ENCODE measurements around the gene DHX30. TPM values are rescaled to one million over a fixed set of nuclear protein-coding genes. Genes with fewer than 3 reads are reported as not detected.

The DHX30 gene
- total RNA-seq, 1 experiment from 2014 or later = 75.4 TPM

DNA sequence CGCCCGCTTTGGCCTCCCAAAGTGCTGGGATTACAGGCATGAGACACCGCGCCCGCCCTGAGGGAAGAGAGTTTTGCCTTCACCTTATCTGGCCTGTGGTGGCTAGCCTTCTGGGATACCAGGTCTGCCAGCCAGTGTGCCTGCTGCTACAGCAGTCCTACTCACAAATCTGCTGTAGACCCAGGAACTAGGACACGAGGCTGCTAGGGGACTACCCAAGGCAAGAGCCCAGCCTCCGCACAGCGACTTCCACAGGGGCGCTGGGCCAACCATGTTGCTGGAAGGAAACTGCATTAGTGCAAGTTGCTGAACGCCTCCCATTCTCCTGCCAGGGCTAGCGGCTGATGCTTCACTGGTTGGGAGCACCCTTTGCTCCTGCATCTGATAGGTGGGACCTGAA lies 53.7 kb downstream of the DHX30 start:
- H3K27me3 Mint-ChIP-seq (ENCODE audit: unreplicated experiment) = no peaks in the 10 kb centered on the region
- H3K4me3 Mint-ChIP-seq (ENCODE audit: low read depth, unreplicated experiment) = no peak overlapping the region
- DNase-seq = no peak
- CTCF ChIA-PET = no interaction called here
- no TSS peak for BruUV-seq (replicated peaks)
- no peak overlapping the region for H3K27ac Mint-ChIP-seq (ENCODE audit: unreplicated experiment)
- H3K36me3 Mint-ChIP-seq (ENCODE audit: insufficient read depth, unreplicated experiment) = peaks cover 49% of the 10 kb centered on the region
- no peaks in the 10 kb centered on the region for H3K9me3 Mint-ChIP-seq (ENCODE audit: low read depth, unreplicated experiment)
- TF ChIP-seq CTCF (IDR thresholded peaks at IDR 0.05; ENCODE audit: unreplicated experiment) = no peak
- intact Hi-C loops (cut with micrococcal nuclease; ENCODE audit: unreplicated experiment) = no loop called here
- H3K4me1 Mint-ChIP-seq (ENCODE audit: low read depth, unreplicated experiment) = no peaks in the 10 kb centered on the region

DNA sequence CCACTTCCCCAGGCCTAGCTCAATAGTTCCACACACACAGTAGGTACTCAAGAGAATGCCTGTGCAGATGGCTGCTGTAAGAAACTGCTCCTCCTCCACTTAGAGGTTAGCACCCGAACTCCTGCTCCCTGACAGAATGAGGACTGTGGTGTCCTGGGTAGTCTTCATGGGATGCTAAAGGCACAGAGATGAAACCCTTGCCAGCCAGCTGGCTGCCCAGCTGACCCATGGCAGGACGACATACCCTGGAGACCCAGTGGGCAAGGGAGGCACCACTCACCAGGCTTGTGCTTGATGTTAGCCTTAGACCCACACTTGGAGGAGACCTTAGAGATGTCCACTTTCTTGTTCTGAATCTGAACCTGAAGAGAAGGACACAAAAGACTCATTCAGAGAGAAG lies 54.2 kb downstream of the DHX30 start:
- H3K4me1 Mint-ChIP-seq (ENCODE audit: low read depth, unreplicated experiment) = no peaks in the 10 kb centered on the region
- peaks cover 47% of the 10 kb centered on the region for H3K36me3 Mint-ChIP-seq (ENCODE audit: insufficient read depth, unreplicated experiment)
- CTCF ChIA-PET = no interaction called here

GRCh38 chr3:47859956-47860605 lies 57.1 kb downstream of the DHX30 start:
- TF ChIP-seq CTCF (IDR thresholded peaks at IDR 0.05; ENCODE audit: unreplicated experiment) = no peak
- CTCF ChIA-PET = interaction anchor here (1.2 kb wide), 1 partner anchor 22 kb away, joined by 3 read pairs; no protein-coding TSS in a partner anchor
- H3K4me1 Mint-ChIP-seq (ENCODE audit: low read depth, unreplicated experiment) = no peaks in the 10 kb centered on the region
- intact Hi-C loops (cut with micrococcal nuclease; ENCODE audit: unreplicated experiment) = no loop called here
- DNase-seq = no peak
- no TSS peak for BruUV-seq (replicated peaks)
- no peaks in the 10 kb centered on the region for H3K9me3 Mint-ChIP-seq (ENCODE audit: low read depth, unreplicated experiment)
- H3K36me3 Mint-ChIP-seq (ENCODE audit: insufficient read depth, unreplicated experiment) = peaks cover 30% of the 10 kb centered on the region
- H3K4me3 Mint-ChIP-seq (ENCODE audit: low read depth, unreplicated experiment) = no peak overlapping the region
- no peaks in the 10 kb centered on the region for H3K27me3 Mint-ChIP-seq (ENCODE audit: unreplicated experiment)
- H3K27ac Mint-ChIP-seq (ENCODE audit: unreplicated experiment) = no peak overlapping the region

More for the DNA sequence above, 54.2 kb downstream of the DHX30 start:
- Mint-ChIP-seq H3K4me3 (ENCODE audit: low read depth, unreplicated experiment) (no peak overlapping the region), H3K9me3 (ENCODE audit: low read depth, unreplicated experiment) (no peaks in the 10 kb centered on the region), H3K27me3 (ENCODE audit: unreplicated experiment) (no peaks in the 10 kb centered on the region), H3K27ac (ENCODE audit: unreplicated experiment) (no peak overlapping the region)
- TF ChIP-seq CTCF (IDR thresholded peaks at IDR 0.05; ENCODE audit: unreplicated experiment) = no peak
- intact Hi-C loops (cut with micrococcal nuclease; ENCODE audit: unreplicated experiment) = no loop called here
- no TSS peak for BruUV-seq (replicated peaks)
- no peak for DNase-seq

DNA sequence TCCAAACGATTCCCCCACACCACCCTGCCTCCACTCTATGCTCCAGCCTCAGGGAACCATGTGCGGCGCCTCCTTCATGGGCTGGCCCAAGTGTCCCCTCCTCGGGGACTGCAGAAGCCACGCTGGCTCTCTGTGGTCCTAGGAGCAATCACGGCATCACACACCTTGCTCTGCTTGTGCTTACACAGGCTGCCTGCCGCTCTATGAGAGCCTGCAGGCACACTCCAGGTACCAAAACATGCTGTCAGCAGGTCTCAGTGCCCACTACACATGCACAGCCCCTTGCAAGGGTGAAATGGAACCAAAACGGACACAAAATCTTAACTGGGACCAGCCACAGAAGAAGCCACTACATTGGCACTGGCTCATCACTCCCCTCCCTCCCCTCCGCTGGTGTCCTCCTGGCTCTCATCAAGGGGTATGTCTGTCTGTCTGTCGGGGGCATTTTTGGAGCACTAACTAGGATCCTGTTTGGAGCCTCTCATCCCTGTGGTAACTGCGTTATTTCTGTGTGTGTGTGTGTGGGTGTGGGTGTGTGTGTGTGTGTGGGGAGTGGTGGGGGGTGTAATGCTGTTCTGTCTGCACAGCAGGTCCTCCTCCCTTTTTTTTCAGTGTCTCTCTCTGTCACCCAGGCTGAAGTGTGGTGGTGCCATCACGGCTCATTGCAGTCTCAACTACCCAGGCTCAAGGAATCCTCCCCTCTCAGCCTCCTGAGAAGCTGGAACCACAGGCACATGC lies 60.6 kb downstream of the DHX30 start:
- no peak overlapping the region for H3K27ac Mint-ChIP-seq (ENCODE audit: unreplicated experiment)
- TF ChIP-seq CTCF (IDR thresholded peaks at IDR 0.05; ENCODE audit: unreplicated experiment) = no peak
- H3K4me3 Mint-ChIP-seq (ENCODE audit: low read depth, unreplicated experiment) = no peak overlapping the region
- H3K27me3 Mint-ChIP-seq (ENCODE audit: unreplicated experiment) = no peaks in the 10 kb centered on the region
- no peaks in the 10 kb centered on the region for H3K9me3 Mint-ChIP-seq (ENCODE audit: low read depth, unreplicated experiment)
- H3K36me3 Mint-ChIP-seq (ENCODE audit: insufficient read depth, unreplicated experiment) = peaks cover 25% of the 10 kb centered on the region
- no TSS peak for BruUV-seq (replicated peaks)
- CTCF ChIA-PET = interaction anchor here (0.6 kb wide), 1 partner anchor 221 kb away, joined by 9 read pairs; no protein-coding TSS in a partner anchor
- H3K4me1 Mint-ChIP-seq (ENCODE audit: low read depth, unreplicated experiment) = no peaks in the 10 kb centered on the region
- no peak for DNase-seq
- intact Hi-C loops (cut with micrococcal nuclease; ENCODE audit: unreplicated experiment) = no loop called here

Measured in Calu3 (cell line).